HepG2 (cell line): ENCODE measurements around the gene TMEM253. TPM values are rescaled to one million over a fixed set of nuclear protein-coding genes. Genes with fewer than 3 reads are reported as not detected.

ENCODE experiments used
- DNMT3B ChIP-seq: conservative IDR thresholded peaks from 2 replicates; pipeline ENCODE4 v1.6.1; 2016; ENCODE audit warnings: missing biosample characterization, control low read depth
- DR1 ChIP-seq: sonication (generic); formaldehyde crosslinking; IDR thresholded peaks from 2 replicates; pipeline ENCODE4 v1.8.0; 2021; ENCODE audit warnings: mild to moderate bottlenecking, missing genetic modification reagents, inconsistent platforms
- FOXP1 ChIP-seq, 2 experiments: fragments of 450-650 bp in 1 of 2; IDR thresholded peaks; 2 replicates each; pipeline ENCODE4 v1.6.1; 2017 to 2018; ENCODE audit warnings: antibody characterized with exemption in 1 of 2
- HMGA1 ChIP-seq: sonication (generic); formaldehyde crosslinking; conservative IDR thresholded peaks from 2 replicates; pipeline ENCODE4 v1.4.0; 2020; ENCODE audit warnings: missing genetic modification reagents
- HNRNPL ChIP-seq: fragments of 200-400 bp; formaldehyde crosslinking; IDR thresholded peaks from 2 replicates; pipeline ENCODE4 v1.6.1; 2017; ENCODE audit warnings: mild to moderate bottlenecking, low read depth, low read length
- IKZF5 ChIP-seq: IDR thresholded peaks from 2 replicates; pipeline ENCODE4 v1.6.1; 2018; ENCODE audit warnings: missing genetic modification reagents, mild to moderate bottlenecking, missing compliant biosample characterization
- KLF16 ChIP-seq, 2 experiments: sonication (generic) in 1 of 2; formaldehyde crosslinking in 1 of 2; IDR thresholded peaks; 2 replicates each; pipeline versions ENCODE4 v1.6.1 to v1.8.0; 2016 to 2023; ENCODE audit warnings: missing genetic modification reagents in 2 of 2, missing compliant biosample characterization in 1 of 2
- NCOA5 ChIP-seq: sonication (generic); formaldehyde crosslinking; IDR thresholded peaks from 2 replicates; pipeline ENCODE4 v1.4.0; 2020; ENCODE audit warnings: missing genetic modification reagents
- SP1 ChIP-seq, 2 experiments: fragments of 450-650 bp in 1 of 2; sonication (generic) in 1 of 2; formaldehyde crosslinking in 1 of 2; IDR thresholded peaks; 2 replicates each; pipeline versions ENCODE4 v1.4.0 to v1.6.1; 2016 to 2020; ENCODE audit warnings: missing genetic modification reagents in 1 of 2
- WIZ ChIP-seq: sonication (generic); formaldehyde crosslinking; IDR thresholded peaks from 2 replicates; pipeline ENCODE4 v1.5.1; 2020; ENCODE audit warnings: mild to moderate bottlenecking, missing genetic modification reagents
- YY1 ChIP-seq: IDR thresholded peaks from 2 replicates; pipeline ENCODE4 v1.6.1; 2011; ENCODE audit warnings: low read length, low read depth, moderate library complexity, mild to moderate bottlenecking; ENCODE audit not compliant: insufficient read depth, insufficient replicate concordance
- ZMAT3 ChIP-seq: sonication (generic); formaldehyde crosslinking; conservative IDR thresholded peaks from 2 replicates; pipeline ENCODE4 v1.7.0; 2021; ENCODE audit warnings: missing genetic modification reagents
- ZNF333 ChIP-seq: sonication (generic); formaldehyde crosslinking; IDR thresholded peaks from 2 replicates; pipeline ENCODE4 v1.4.0; 2020; ENCODE audit warnings: mild to moderate bottlenecking, missing genetic modification reagents, borderline replicate concordance
- ZNF382 ChIP-seq: sonication (generic); formaldehyde crosslinking; IDR thresholded peaks from 2 replicates; pipeline ENCODE4 v1.5.0; 2020; ENCODE audit warnings: missing genetic modification reagents, mild to moderate bottlenecking, borderline replicate concordance
- ZNF441 ChIP-seq: sonication (generic); formaldehyde crosslinking; IDR thresholded peaks from 2 replicates; pipeline ENCODE4 v1.7.0; 2021; ENCODE audit warnings: missing genetic modification reagents, borderline replicate concordance
- ZNF597 ChIP-seq: sonication (generic); formaldehyde crosslinking; IDR thresholded peaks from 2 replicates; pipeline ENCODE4 v1.5.0; 2020; ENCODE audit warnings: missing genetic modification reagents
- ZNF678 ChIP-seq: sonication (generic); formaldehyde crosslinking; IDR thresholded peaks from 2 replicates; pipeline ENCODE4 v1.4.0; 2020; ENCODE audit warnings: mild to moderate bottlenecking, missing genetic modification reagents
- ZNF816 ChIP-seq: sonication (generic); formaldehyde crosslinking; IDR thresholded peaks from 2 replicates; pipeline ENCODE4 v1.8.0; 2022; ENCODE audit warnings: missing genetic modification reagents, mild to moderate bottlenecking, borderline replicate concordance
- polyA plus RNA-seq, 8 experiments: library from polyadenylated mRNA; depleted of rRNA in 3 of 8; stranded (reverse) in 7 of 8; unstranded in 1 of 8; fragments of >200 nt; fragmentation: Illumina TruSeq in 4 of 8; extraction: Trizol in 4 of 8; gene quantifications; 2 replicates each; pipeline versions ENCODE4 v1.2.1 to v1.2.3, GENCODE V29; 2011 to 2016; ENCODE audit warnings: low read depth in 4 of 8, missing spikeins in 1 of 8, mixed read lengths in 1 of 8; ENCODE audit not compliant: insufficient read depth in 1 of 8
- total RNA-seq, 5 experiments: library from RNA; depleted of rRNA; stranded (reverse); fragments of >200 nt; fragmentation: Illumina TruSeq; extraction: Trizol; gene quantifications; 2 replicates each; pipeline ENCODE4 v1.2.3, GENCODE V29; 2016; ENCODE audit warnings: low read depth in 1 of 5
- TF ChIP-seq, protein P1 (sequence below): IDR thresholded peaks from 2 replicates; pipeline ENCODE4 v1.6.1; 2016; ENCODE audit warnings: missing biosample characterization, missing genetic modification reagents, low read depth
- TF ChIP-seq, protein P2 (sequence below): sonication (generic); formaldehyde crosslinking; conservative IDR thresholded peaks from 2 replicates; pipeline ENCODE4 v1.8.1; 2023; ENCODE audit warnings: missing genetic modification reagents
- TF ChIP-seq, protein P3 (sequence below): sonication (generic); formaldehyde crosslinking; IDR thresholded peaks from 2 replicates; pipeline ENCODE4 v1.8.0; 2022; ENCODE audit warnings: missing genetic modification reagents, mild to moderate bottlenecking, borderline replicate concordance
- TF ChIP-seq, protein P4 (sequence below): sonication (generic); formaldehyde crosslinking; IDR thresholded peaks from 2 replicates; pipeline ENCODE4 v1.4.0; 2020; ENCODE audit warnings: missing genetic modification reagents

Gene TMEM253
- total and polyA plus RNA-seq, 2 of the 13 experiments (the other 11 are each of a cell fraction or from before 2014, with no cell fraction given) = 0.29 to 0.45 TPM

DNA sequence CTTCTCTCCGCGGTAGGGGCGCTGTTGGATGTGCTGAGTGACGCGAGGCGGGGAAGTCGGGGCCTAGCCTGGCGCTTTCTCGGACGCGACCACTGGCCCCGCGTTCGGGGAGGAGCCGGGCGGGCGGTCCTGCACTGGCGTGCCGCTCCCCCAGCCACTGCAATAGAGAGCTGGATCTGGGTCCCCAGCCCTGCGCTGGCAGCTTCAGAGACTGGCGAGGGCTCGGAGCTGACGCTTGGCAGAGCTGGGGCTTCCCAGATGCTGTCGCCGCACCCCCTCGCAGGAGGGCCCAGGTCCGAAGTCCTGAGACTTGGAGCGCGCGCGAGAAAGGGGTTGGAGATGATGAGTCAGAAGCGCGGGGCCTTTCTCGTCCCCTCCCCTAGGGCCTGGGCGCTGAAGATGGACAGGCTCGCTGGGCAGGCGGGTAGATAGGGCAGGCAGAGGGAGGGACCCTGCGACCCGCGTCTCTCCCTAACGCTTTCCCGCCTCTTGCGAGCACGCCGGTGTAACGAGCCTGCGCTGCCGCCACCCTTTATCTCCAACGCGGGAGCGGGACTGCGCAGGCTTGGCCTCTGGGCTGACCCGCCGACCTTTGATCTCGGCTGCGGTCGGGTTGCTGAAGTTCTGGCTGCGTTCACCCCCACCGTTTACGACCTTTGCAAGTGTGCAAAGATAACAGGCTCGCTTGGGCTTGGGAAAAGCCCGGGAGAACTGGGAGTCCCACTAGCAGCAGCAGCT lies 3.0 kb downstream of the TMEM253 start (continued):
- TF ChIP-seq HNRNPL = peak; percentile 92
- TF ChIP-seq NCOA5 (CRISPR knock-in tag) = peak; percentile 49; the same call in 1 of the 2 replicates
- TF ChIP-seq YY1 = peak; percentile 46
- TF ChIP-seq DR1 (CRISPR knock-in tag) = peak; percentile 74; the same call in 1 of the 2 replicates
- peak; percentile 99 for TF ChIP-seq ZMAT3 (CRISPR knock-in tag)
- TF ChIP-seq ZNF382 = no peak
- TF ChIP-seq KLF16 (CRISPR knock-in tag; IDR thresholded peaks at IDR 0.05) = peak; percentile 61 to 94; a peak in 2 of 4 replicates
- TF ChIP-seq, protein P1, sequence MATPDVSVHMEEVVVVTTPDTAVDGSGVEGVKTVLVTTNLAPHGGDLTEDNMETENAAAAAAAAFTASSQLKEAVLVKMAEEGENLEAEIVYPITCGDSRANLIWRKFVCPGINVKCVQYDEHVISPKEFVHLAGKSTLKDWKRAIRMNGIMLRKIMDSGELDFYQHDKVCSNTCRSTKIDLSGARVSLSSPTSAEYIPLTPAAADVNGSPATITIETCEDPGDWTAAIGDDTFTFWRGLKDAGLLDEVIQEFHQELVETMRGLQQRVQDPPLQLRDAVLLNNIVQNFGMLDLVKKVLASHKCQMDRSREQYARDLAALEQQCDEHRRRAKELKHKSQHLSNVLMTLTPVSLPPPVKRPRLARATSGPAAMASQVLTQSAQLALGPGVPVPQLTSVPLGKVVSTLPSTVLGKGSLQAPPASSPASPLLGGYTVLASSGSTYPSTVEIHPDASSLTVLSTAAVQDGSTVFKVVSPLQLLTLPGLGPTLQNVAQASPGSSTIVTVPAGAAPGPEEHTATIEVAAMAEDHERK (CRISPR knock-in tag) = peak; percentile 46
- TF ChIP-seq, protein P2, sequence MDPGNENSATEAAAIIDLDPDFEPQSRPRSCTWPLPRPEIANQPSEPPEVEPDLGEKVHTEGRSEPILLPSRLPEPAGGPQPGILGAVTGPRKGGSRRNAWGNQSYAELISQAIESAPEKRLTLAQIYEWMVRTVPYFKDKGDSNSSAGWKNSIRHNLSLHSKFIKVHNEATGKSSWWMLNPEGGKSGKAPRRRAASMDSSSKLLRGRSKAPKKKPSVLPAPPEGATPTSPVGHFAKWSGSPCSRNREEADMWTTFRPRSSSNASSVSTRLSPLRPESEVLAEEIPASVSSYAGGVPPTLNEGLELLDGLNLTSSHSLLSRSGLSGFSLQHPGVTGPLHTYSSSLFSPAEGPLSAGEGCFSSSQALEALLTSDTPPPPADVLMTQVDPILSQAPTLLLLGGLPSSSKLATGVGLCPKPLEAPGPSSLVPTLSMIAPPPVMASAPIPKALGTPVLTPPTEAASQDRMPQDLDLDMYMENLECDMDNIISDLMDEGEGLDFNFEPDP (CRISPR knock-in tag) = 0 out of 2 replicates have a peak, but pooled peaks have one; percentile 92
- peak; percentile 97; the same call in 1 of the 2 replicates for TF ChIP-seq ZNF597
- TF ChIP-seq ZNF816 (CRISPR knock-in tag) = peak; percentile 97
- peak; percentile 97 for TF ChIP-seq ZNF678
- TF ChIP-seq DNMT3B (CRISPR knock-in tag) = peak; percentile 92
- TF ChIP-seq, protein P3, sequence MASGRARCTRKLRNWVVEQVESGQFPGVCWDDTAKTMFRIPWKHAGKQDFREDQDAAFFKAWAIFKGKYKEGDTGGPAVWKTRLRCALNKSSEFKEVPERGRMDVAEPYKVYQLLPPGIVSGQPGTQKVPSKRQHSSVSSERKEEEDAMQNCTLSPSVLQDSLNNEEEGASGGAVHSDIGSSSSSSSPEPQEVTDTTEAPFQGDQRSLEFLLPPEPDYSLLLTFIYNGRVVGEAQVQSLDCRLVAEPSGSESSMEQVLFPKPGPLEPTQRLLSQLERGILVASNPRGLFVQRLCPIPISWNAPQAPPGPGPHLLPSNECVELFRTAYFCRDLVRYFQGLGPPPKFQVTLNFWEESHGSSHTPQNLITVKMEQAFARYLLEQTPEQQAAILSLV (CRISPR knock-in tag) = peak; percentile 96
- no peak for TF ChIP-seq SP1 (IDR thresholded peaks at IDR 0.05)
- peak; percentile 80 for TF ChIP-seq SP1 (CRISPR knock-in tag; IDR thresholded peaks at IDR 0.05)
- peak; percentile 92 for TF ChIP-seq WIZ (CRISPR knock-in tag)
- no peak for TF ChIP-seq FOXP1 (IDR thresholded peaks at IDR 0.05)
- TF ChIP-seq FOXP1 (CRISPR knock-in tag; IDR thresholded peaks at IDR 0.05) = peak; percentile 58
- peak; percentile 82 for TF ChIP-seq ZNF441 (CRISPR knock-in tag)
- TF ChIP-seq, protein P4, sequence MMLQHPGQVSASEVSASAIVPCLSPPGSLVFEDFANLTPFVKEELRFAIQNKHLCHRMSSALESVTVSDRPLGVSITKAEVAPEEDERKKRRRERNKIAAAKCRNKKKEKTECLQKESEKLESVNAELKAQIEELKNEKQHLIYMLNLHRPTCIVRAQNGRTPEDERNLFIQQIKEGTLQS (CRISPR knock-in tag) = peak; percentile 97
- TF ChIP-seq IKZF5 = peak; percentile 99
- TF ChIP-seq ZNF333 (CRISPR knock-in tag) = peak; percentile 97
- no peak for TF ChIP-seq HMGA1 (CRISPR knock-in tag)
